Pulmonary artery endothelial cell (primary cell): ENCODE measurements around the gene ST14. TPM values are rescaled to one million over a fixed set of nuclear protein-coding genes. Genes with fewer than 3 reads are reported as not detected.

Experiments used
- DNase-seq: peaks from one replicate; pipeline ENCODE4 v3.0.0-alpha.2; 2011; ENCODE audit warnings: low read depth, low spot score
- total RNA-seq: library from RNA; depleted of rRNA; stranded (reverse); fragments of >200 nt; gene quantifications from 2 replicates; pipeline ENCODE4 v1.2.3, GENCODE V29; 2014

ST14 gene
- total RNA-seq, 1 donor from 2014 or later = under 0.01 TPM

GRCh38 chr11:130133716-130134115 lies 25.9 kb upstream of the ST14 start:
- DNase-seq = no peak

GRCh38 chr11:130136107-130136506 lies 23.5 kb upstream of the ST14 start:
- no peak for DNase-seq

GRCh38 chr11:130137999-130138398 lies 21.6 kb upstream of the ST14 start:
- no peak for DNase-seq

GRCh38 chr11:130139401-130139800 lies 20.2 kb upstream of the ST14 start:
- no peak for DNase-seq

- DNase-seq = no peak
Observed at GRCh38 chr11:130141561-130142341, 17.8 kb upstream of the ST14 start.

- DNase-seq = no peak
Observed at GRCh38 chr11:130144141-130144540, 15.4 kb upstream of the ST14 start.

- no peak for DNase-seq
Observed at GRCh38 chr11:130144861-130145281, 14.7 kb upstream of the ST14 start.

GRCh38 chr11:130145311-130145812 lies 14.2 kb upstream of the ST14 start:
- no peak for DNase-seq

- DNase-seq = no peak
Observed at GRCh38 chr11:130145975-130146776, 13.4 kb upstream of the ST14 start.

- DNase-seq = no peak
Observed at GRCh38 chr11:130146796-130147195, 12.8 kb upstream of the ST14 start.

GRCh38 chr11:130148796-130149326 lies 10.7 kb upstream of the ST14 start:
- DNase-seq = no peak

- DNase-seq = no peak
Observed at GRCh38 chr11:130150790-130151189, 8.8 kb upstream of the ST14 start.

- DNase-seq = no peak
Observed at GRCh38 chr11:130151196-130151595, 8.4 kb upstream of the ST14 start.

GRCh38 chr11:130156108-130157022 lies 3.2 kb upstream of the ST14 start:
- no peak for DNase-seq

- no peak for DNase-seq
Observed at GRCh38 chr11:130157101-130157500, 2.5 kb upstream of the ST14 start.

GRCh38 chr11:130157840-130158239 lies 1.7 kb upstream of the ST14 start:
- DNase-seq = no peak

- DNase-seq = no peak
Observed at GRCh38 chr11:130159139-130159538, 443 bp upstream of the ST14 start.

GRCh38 chr11:130160498-130161155 lies 1.0 kb downstream of the ST14 start:
- DNase-seq = no peak

- DNase-seq = no peak
Observed at GRCh38 chr11:130161441-130162145, 2.0 kb downstream of the ST14 start.

GRCh38 chr11:130162733-130163132 lies 3.2 kb downstream of the ST14 start:
- DNase-seq = no peak
